ENCODE results near the gene LIMK2.
"Not testable (repeated sequence)": the region's sequence is repeated elsewhere in the genome, so short reads cannot be mapped to it uniquely, and the experiment has no call there.

The LIMK2 gene

DNA sequence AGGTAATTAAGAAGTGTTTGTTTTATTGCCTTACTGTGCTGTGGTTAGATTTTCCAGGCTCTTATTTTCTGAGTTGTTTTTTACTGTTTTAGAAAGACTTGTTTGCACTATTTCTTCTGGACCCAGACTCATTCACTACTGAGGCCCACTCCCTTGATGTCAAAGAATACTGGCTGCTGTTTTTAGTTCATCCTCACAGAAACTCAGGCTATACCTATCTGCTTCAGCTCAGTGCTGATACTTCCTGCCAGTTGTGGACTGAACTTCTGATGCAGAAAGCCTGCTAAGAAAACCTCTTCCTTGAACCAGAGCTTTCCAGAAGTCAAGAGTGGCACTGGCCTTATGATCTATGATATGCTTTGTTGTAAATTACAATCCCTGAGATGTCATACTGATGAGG lies 96.1 kb downstream of the LIMK2 start:
- Histone ChIP-seq H3K36me3 (ENCODE audit: control insufficient read depth, insufficient read depth, low read length) (no peaks in the 10 kb centered on the region), H3K27ac (ENCODE audit: insufficient read depth, low read depth, low read length, poor library complexity, severe bottlenecking) (no peak overlapping the region), H3K9me3 (ENCODE audit: control insufficient read depth, low read length) (no peaks in the 10 kb centered on the region)

DNA sequence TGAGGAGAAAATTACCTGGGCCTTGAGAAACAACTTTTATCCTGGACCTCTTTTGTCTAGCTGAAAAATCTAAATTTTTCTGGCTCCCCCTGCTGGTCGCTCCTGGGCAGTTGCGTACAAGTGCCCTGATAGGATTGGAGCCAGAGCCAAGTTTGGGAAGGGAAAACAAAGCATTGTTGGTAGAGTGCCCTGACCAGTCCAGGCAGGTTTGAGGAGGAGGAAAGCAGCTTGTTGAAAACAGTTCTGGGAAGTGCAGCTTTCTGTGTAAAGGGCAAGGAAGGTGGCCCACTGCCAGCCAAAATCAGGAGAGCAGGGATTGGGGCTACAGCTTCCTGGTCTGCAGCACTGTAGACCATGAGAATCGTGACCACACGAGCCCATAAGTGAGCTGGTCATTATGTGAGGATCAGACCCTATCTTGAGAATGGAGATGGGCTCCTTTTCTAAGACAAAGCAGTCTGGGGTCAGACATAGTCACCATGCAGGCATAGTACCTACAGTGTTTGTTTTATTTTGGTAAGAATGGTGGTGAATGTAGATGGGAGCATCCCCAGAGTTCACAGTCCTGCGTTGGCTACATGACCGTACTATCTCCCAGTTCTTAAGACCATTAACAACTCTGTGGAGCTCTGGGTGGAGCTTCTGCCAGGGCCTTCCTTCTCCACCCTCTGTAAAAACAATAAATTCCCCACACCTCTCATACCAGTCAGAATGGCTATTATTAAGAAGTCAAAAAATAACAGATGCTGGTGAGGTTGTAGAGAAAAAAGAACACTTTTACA lies 101.5 kb downstream of the LIMK2 start:
- H3K4me3 ChIP-seq (ENCODE audit: insufficient read depth, low read depth, low read length) = no peak overlapping the region
- no peaks in the 10 kb centered on the region for H3K36me3 ChIP-seq (ENCODE audit: control insufficient read depth, insufficient read depth, low read length)
- no peaks in the 10 kb centered on the region for H3K9me3 ChIP-seq (ENCODE audit: control insufficient read depth, low read length)
- no peaks in the 10 kb centered on the region for H3K27me3 ChIP-seq (ENCODE audit: control insufficient read depth, insufficient read depth, low read length, poor library complexity, severe bottlenecking)
- H3K27ac ChIP-seq (ENCODE audit: insufficient read depth, low read depth, low read length, poor library complexity, severe bottlenecking) = no peak overlapping the region
- 63 to 64% methylated on average over 6 of the region's 6 CpGs for WGBS, 2 experiments
- no peaks in the 10 kb centered on the region for H3K4me1 ChIP-seq (ENCODE audit: control insufficient read depth, insufficient read depth, low read length)

More for the DNA sequence above, 96.1 kb downstream of the LIMK2 start:
- Histone ChIP-seq H3K4me1 (ENCODE audit: control insufficient read depth, insufficient read depth, low read length) (no peaks in the 10 kb centered on the region), H3K27me3 (ENCODE audit: control insufficient read depth, insufficient read depth, low read length, poor library complexity, severe bottlenecking) (no peaks in the 10 kb centered on the region), H3K4me3 (ENCODE audit: insufficient read depth, low read depth, low read length) (no peak overlapping the region)

DNA sequence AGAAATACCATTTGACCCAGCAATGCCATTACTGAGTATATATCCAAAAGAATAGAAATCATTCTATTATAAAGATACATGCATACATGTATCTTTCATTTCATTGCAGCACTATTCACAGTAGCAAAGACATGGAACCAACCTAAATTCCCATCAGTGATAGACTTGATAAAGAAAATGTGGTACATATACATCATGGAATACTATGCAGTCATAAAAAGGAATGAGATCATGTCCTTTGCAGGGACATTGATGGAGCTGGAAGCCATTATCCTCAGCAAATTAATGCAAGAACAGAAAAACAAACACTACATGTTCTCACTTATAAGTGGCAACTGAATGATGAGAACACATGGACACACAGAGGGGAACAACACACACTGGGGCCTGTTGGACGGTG lies 102.1 kb downstream of the LIMK2 start:
- 95 to 97% methylated on average over 1 of the region's 1 CpG for WGBS, 2 experiments
- H3K4me3 ChIP-seq (ENCODE audit: insufficient read depth, low read depth, low read length); H3K36me3 ChIP-seq (ENCODE audit: control insufficient read depth, insufficient read depth, low read length); H3K27ac ChIP-seq (ENCODE audit: insufficient read depth, low read depth, low read length, poor library complexity, severe bottlenecking); H3K9me3 ChIP-seq (ENCODE audit: control insufficient read depth, low read length); H3K4me1 ChIP-seq (ENCODE audit: control insufficient read depth, insufficient read depth, low read length); H3K27me3 ChIP-seq (ENCODE audit: control insufficient read depth, insufficient read depth, low read length, poor library complexity, severe bottlenecking): not testable (repeated sequence)

DNA sequence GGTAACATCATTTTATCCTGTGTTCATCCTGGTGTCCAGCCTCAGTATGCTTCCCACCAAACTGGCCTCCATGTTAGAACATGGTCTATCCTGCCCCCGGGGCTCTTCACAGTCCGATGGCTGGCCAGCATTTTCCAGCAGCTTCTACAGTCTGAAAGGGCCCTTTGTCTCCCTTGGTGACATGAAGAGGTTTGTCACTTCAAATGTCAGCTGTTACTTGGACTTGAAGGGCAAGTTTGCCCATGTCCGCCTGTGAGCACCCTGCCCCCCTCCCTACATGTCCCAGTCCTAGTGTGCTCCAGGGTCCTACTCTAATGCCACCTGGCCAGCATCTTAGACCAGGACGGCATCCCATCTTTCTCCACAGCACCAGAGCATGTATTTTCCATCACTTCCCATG lies 109.3 kb downstream of the LIMK2 start:
- 92% methylated on average over 4 of the region's 4 CpGs for WGBS, 2 experiments
- Histone ChIP-seq H3K4me3 (ENCODE audit: insufficient read depth, low read depth, low read length) (no peak overlapping the region), H3K9me3 (ENCODE audit: control insufficient read depth, low read length) (no peaks in the 10 kb centered on the region), H3K4me1 (ENCODE audit: control insufficient read depth, insufficient read depth, low read length) (no peaks in the 10 kb centered on the region), H3K27ac (ENCODE audit: insufficient read depth, low read depth, low read length, poor library complexity, severe bottlenecking) (no peak overlapping the region), H3K36me3 (ENCODE audit: control insufficient read depth, insufficient read depth, low read length) (peaks cover 12% of the 10 kb centered on the region), H3K27me3 (ENCODE audit: control insufficient read depth, insufficient read depth, low read length, poor library complexity, severe bottlenecking) (no peaks in the 10 kb centered on the region)

DNA sequence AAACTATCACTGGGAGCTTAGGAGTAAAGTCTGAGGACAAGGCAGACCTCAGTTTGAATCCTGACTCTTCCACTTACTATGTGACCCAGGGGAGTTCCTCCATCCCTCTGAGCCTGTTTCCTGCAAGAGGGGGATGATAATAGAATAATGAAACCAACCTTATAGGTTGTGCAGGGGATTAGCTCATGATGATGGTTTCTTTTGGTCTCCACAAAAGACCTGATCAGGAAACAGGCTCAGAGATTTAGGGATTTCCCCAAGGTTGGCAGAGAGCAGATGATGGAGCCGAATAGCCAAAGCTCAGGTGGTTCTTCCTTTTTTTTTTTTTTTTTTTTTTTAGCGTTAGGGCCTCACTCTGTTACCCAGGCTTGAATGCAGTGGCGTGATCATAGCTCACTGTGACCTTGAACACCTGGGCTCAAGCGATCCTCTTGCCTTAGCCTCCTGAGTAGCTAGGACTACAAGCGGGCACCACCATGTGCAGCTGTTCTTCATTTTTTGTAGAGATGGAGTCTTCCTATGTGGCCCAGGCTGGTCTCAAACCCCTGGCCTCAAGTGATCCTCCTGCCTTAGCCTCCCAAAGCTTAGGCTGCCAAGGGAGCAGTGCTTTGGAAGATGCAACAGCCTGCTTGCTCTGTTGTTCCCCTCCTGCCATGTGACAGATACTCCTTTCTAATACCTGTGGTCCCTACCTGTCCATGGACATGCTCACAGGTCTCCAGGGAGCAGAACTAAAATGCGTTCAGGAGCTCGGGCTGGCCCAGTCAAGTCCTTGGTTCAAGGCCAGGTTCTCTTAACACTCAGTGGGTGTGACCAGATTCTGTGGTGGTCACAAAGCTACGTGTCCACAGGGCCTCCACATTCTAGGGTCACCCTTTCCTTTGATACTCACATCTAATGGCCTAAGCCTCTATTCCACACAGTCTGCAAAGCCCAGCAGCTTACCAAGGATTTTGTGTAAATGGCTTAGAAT lies 111.8 kb downstream of the LIMK2 start:
- WGBS, 2 experiments = 94 to 95% methylated on average over 8 of the region's 8 CpGs
- Histone ChIP-seq H3K9me3 (ENCODE audit: control insufficient read depth, low read length) (no peaks in the 10 kb centered on the region), H3K27ac (ENCODE audit: insufficient read depth, low read depth, low read length, poor library complexity, severe bottlenecking) (no peak overlapping the region), H3K4me3 (ENCODE audit: insufficient read depth, low read depth, low read length) (no peak overlapping the region), H3K36me3 (ENCODE audit: control insufficient read depth, insufficient read depth, low read length) (peaks cover 28% of the 10 kb centered on the region), H3K27me3 (ENCODE audit: control insufficient read depth, insufficient read depth, low read length, poor library complexity, severe bottlenecking) (no peaks in the 10 kb centered on the region), H3K4me1 (ENCODE audit: control insufficient read depth, insufficient read depth, low read length) (no peaks in the 10 kb centered on the region)

DNA sequence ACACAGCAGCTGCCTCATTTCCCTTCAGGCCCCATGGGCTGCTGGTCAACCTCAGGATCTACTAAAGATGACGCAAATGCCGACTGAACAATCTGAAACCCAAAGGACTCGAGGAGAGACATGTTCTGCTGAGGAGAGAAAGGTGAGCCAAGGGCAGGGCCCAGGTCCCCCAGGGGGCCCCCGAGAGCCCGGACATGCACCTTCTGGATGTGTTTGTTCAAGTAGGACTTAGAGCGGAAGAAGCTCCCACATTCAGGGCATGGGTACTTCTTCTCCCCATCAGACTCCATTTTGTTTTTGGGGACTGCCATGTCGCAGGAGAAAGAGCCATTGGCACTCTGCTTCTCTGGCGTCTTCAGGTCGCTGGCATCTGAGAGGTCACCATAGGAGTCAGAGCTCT lies 114.8 kb downstream of the LIMK2 start:
- Histone ChIP-seq H3K27ac (ENCODE audit: insufficient read depth, low read depth, low read length, poor library complexity, severe bottlenecking) (no peak overlapping the region), H3K4me1 (ENCODE audit: control insufficient read depth, insufficient read depth, low read length) (no peaks in the 10 kb centered on the region), H3K27me3 (ENCODE audit: control insufficient read depth, insufficient read depth, low read length, poor library complexity, severe bottlenecking) (no peaks in the 10 kb centered on the region), H3K36me3 (ENCODE audit: control insufficient read depth, insufficient read depth, low read length) (peaks cover 40% of the 10 kb centered on the region), H3K4me3 (ENCODE audit: insufficient read depth, low read depth, low read length) (no peak overlapping the region), H3K9me3 (ENCODE audit: control insufficient read depth, low read length) (no peaks in the 10 kb centered on the region)
- WGBS, 2 experiments = 95 to 97% methylated on average over 9 of the region's 9 CpGs

DNA sequence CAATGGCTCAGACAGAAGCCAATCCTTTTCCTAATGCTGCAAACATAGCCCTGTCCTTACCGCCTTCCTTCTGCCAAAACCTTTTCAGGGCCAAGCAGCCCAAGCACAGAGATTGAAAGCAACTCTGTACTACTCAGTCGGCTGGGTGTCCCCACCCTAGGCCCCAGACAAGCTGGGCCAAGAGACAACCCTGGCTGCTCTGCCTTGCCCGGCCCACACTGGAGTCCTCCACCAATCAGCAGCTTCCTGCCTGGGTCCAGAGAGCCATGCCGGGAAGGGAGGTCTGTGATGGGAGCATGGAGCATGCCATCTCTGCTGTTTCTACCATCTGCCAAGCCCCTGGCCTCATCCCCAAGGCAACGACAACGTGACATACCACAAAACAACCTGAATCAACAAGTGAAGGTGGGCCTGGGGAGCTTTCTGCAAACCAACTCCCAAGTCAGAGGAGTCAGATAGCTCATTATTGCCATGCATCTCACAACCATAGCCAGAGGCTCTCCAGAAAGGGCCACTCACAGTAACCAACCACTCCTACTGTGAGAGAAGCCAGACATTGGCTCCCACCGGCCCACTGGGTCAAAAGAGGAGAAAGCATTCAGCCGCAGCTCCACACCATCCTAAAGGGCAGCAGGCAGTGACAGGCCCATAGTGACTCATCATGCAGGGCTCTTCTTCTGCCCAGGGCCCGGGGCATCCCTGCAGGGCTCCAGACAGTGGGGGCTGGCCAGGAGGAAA lies 115.9 kb downstream of the LIMK2 start:
- Histone ChIP-seq H3K36me3 (ENCODE audit: control insufficient read depth, insufficient read depth, low read length) (peaks cover 50% of the 10 kb centered on the region), H3K27me3 (ENCODE audit: control insufficient read depth, insufficient read depth, low read length, poor library complexity, severe bottlenecking) (no peaks in the 10 kb centered on the region), H3K27ac (ENCODE audit: insufficient read depth, low read depth, low read length, poor library complexity, severe bottlenecking) (peak overlapping the region; percentile 3), H3K4me1 (ENCODE audit: control insufficient read depth, insufficient read depth, low read length) (no peaks in the 10 kb centered on the region), H3K4me3 (ENCODE audit: insufficient read depth, low read depth, low read length) (no peak overlapping the region), H3K9me3 (ENCODE audit: control insufficient read depth, low read length) (no peaks in the 10 kb centered on the region)
- WGBS, 2 experiments = 87 to 89% methylated on average over 9 of the region's 9 CpGs

DNA sequence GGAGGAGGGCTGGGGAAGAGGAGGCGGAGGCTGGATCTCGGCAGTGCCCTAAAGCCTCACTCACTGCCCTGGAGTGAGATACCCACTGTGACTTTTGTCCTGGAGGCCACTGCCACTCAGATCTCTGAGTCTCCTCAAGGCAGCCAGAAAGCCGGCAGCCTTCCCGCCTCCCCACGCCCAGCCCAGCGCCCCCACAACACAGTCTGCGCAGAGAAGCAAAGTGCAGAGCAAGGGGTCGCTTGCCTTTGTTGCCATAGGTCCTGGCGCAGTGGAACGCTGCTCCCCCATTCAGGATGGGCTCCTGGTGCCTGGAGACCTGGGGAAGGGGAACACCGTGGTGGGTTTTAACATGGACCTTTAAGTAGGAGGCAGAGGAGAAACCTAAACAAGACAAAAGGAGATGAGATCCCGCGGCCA lies 116.5 kb downstream of the LIMK2 start:
- Histone ChIP-seq H3K27ac (ENCODE audit: insufficient read depth, low read depth, low read length, poor library complexity, severe bottlenecking) (peak overlapping the region; percentile 3), H3K9me3 (ENCODE audit: control insufficient read depth, low read length) (no peaks in the 10 kb centered on the region), H3K36me3 (ENCODE audit: control insufficient read depth, insufficient read depth, low read length) (peaks cover 56% of the 10 kb centered on the region), H3K4me1 (ENCODE audit: control insufficient read depth, insufficient read depth, low read length) (no peaks in the 10 kb centered on the region), H3K27me3 (ENCODE audit: control insufficient read depth, insufficient read depth, low read length, poor library complexity, severe bottlenecking) (no peaks in the 10 kb centered on the region), H3K4me3 (ENCODE audit: insufficient read depth, low read depth, low read length) (no peak overlapping the region)
- WGBS, 2 experiments = 89 to 93% methylated on average over 13 of the region's 13 CpGs

DNA sequence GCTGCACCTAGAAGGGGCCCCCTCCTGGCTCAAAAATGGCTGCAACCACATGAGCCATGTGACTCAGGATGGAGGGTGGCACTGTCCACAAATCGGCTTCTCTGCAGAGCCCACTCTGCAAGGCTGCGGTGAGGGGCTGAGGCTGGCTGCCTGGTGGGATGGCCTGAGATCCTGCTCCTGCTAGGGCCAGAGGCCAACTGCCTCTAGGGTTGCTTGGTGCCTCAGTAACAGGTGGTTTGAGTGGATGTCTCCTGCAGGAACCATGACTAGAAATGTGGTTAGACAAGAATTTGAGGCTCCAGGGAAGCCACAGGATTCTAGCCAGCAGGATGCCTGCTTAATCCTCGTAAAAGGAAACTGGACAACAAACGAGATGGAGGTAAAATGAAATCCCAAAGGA lies 116.9 kb downstream of the LIMK2 start:
- H3K27ac ChIP-seq (ENCODE audit: insufficient read depth, low read depth, low read length, poor library complexity, severe bottlenecking) = no peak overlapping the region
- peaks cover 60% of the 10 kb centered on the region for H3K36me3 ChIP-seq (ENCODE audit: control insufficient read depth, insufficient read depth, low read length)

More for the DNA sequence above, 116.9 kb downstream of the LIMK2 start:
- H3K4me3 ChIP-seq (ENCODE audit: insufficient read depth, low read depth, low read length) = no peak overlapping the region
- 80 to 90% methylated on average over 4 of the region's 4 CpGs for WGBS, 2 experiments
- H3K27me3 ChIP-seq (ENCODE audit: control insufficient read depth, insufficient read depth, low read length, poor library complexity, severe bottlenecking) = no peaks in the 10 kb centered on the region
- H3K9me3 ChIP-seq (ENCODE audit: control insufficient read depth, low read length) = no peaks in the 10 kb centered on the region
- no peaks in the 10 kb centered on the region for H3K4me1 ChIP-seq (ENCODE audit: control insufficient read depth, insufficient read depth, low read length)
